H1 (cell line): ENCODE measurements around the gene MGST1. TPM values are rescaled to one million over a fixed set of nuclear protein-coding genes. Genes with fewer than 3 reads are reported as not detected.

Source experiments
- CTCF ChIA-PET: fragments of 300-600 bp; sonication (Branson Sonifier 250); formaldehyde crosslinking; loops from one replicate; lab custom pipeline; 2021; ENCODE audit not compliant: partially characterized antibody; lab: Charles Lee
- POLR2A ChIA-PET: fragments of 300-600 bp; sonication (Branson Sonifier 250); formaldehyde crosslinking; loops from one replicate; lab custom pipeline; 2021; ENCODE audit warnings: inconsistent platforms; ENCODE audit not compliant: partially characterized antibody; lab: Charles Lee
- DNase-seq, 2 experiments: peaks; one replicate each; pipeline versions ENCODE4 v3.0.0 to v3.0.0-alpha.2; 2010 to 2022; ENCODE audit warnings: low spot score in 2 of 2, low read depth in 1 of 2, mixed read lengths in 1 of 2
- FAIRE-seq: peaks from 2 replicates; lab custom pipeline; 2011; peaks lifted over from hg19 to GRCh38; lab: Jason Lieb, UNC
- H2AFZ ChIP-seq: 2 replicates; pipeline ENCODE4 v1.8.1; 2012; ENCODE audit warnings: low read length, inconsistent platforms
- H2AK5ac ChIP-seq: 2 replicates; pipeline ENCODE4 v1.6.1; 2013; ENCODE audit warnings: low read depth, low read length
- H2BK120ac ChIP-seq: replicated peaks from 2 replicates; pipeline ENCODE3; 2013; ENCODE audit warnings: low read depth, low read length, inconsistent platforms
- H2BK12ac ChIP-seq: 2 replicates; pipeline ENCODE4 v1.6.1; 2013; ENCODE audit warnings: low read depth, low read length
- H2BK15ac ChIP-seq: 2 replicates; pipeline ENCODE4 v1.6.1; 2013; ENCODE audit warnings: low read length
- H2BK20ac ChIP-seq: 2 replicates; pipeline ENCODE4 v1.6.1; 2013; ENCODE audit warnings: low read length
- H2BK5ac ChIP-seq: 2 replicates; pipeline ENCODE4 v1.6.1; 2013; ENCODE audit warnings: low read depth, low read length
- H3K14ac ChIP-seq: 2 replicates; pipeline ENCODE4 v1.6.1; 2013; ENCODE audit warnings: inconsistent platforms; ENCODE audit not compliant: insufficient read length
- H3K18ac ChIP-seq: 2 replicates; pipeline ENCODE4 v1.6.1; 2013; ENCODE audit warnings: low read length; ENCODE audit errors: extremely low read depth
- H3K23ac ChIP-seq: 2 replicates; pipeline ENCODE4 v1.6.1; 2013; ENCODE audit warnings: inconsistent platforms; ENCODE audit not compliant: insufficient read length
- H3K23me2 ChIP-seq: 2 replicates; pipeline ENCODE4 v1.6.1; 2013; ENCODE audit warnings: low read depth, low read length
- H3K27ac ChIP-seq: 2 replicates; pipeline ENCODE4 v1.6.1; 2011; ENCODE audit warnings: low read depth, low read length, inconsistent platforms
- H3K27me3 ChIP-seq, 4 experiments: replicated peaks in 1 of 4; 1 replicate in 1 of 4; 2 replicates in 3 of 4; pipeline versions ENCODE4 v1.6.1 to v1.8.1; 2011 to 2013; ENCODE audit warnings: low read length in 3 of 4, mild to moderate bottlenecking in 3 of 4, inconsistent platforms in 2 of 4, mixed read lengths in 2 of 4, moderate library complexity in 1 of 4; ENCODE audit not compliant: control insufficient read depth in 3 of 4, insufficient read depth in 3 of 4; ENCODE audit errors: extremely low read depth in 1 of 4
- H3K36me3 ChIP-seq, 4 experiments: 2 replicates each; pipeline versions ENCODE4 v1.6.1 to v1.8.1; 2011 to 2013; ENCODE audit warnings: mild to moderate bottlenecking in 4 of 4, low read length in 3 of 4, moderate library complexity in 2 of 4, control low read depth in 1 of 4, inconsistent platforms in 1 of 4; ENCODE audit not compliant: insufficient read depth in 4 of 4, control insufficient read depth in 2 of 4
- H3K4ac ChIP-seq: replicated peaks from 2 replicates; pipeline ENCODE3; 2013; ENCODE audit warnings: low read length, low read depth, mixed read lengths, inconsistent platforms; ENCODE audit not compliant: insufficient read length
- H3K4me1 ChIP-seq, 4 experiments: replicated peaks in 1 of 4; 1 replicate in 1 of 4; 2 replicates in 3 of 4; pipeline versions ENCODE4 v1.6.1 to v1.8.1; 2011 to 2013; ENCODE audit warnings: low read length in 3 of 4, inconsistent platforms in 2 of 4, mixed read lengths in 1 of 4; ENCODE audit not compliant: insufficient read depth in 4 of 4, control insufficient read depth in 3 of 4
- H3K4me2 ChIP-seq, 2 experiments: 2 replicates each; pipeline versions ENCODE4 v1.6.1 to v1.8.1; 2011 to 2013; ENCODE audit warnings: low read depth in 2 of 2, low read length in 2 of 2, control low read depth in 1 of 2, inconsistent platforms in 1 of 2, mild to moderate bottlenecking in 1 of 2; ENCODE audit not compliant: insufficient read depth in 1 of 2
- H3K4me3 ChIP-seq, 4 experiments: fragments of 200-600, 300-600 bp in 1 of 4; sonication (generic), shearing (Covaris generic), sonication (Bioruptor Twin) in 1 of 4; 2 replicates each; pipeline versions ENCODE4 v1.5.1 to v1.8.1; 2011 to 2016; ENCODE audit warnings: low read length in 4 of 4, low read depth in 3 of 4, control low read depth in 2 of 4, inconsistent platforms in 2 of 4, mild to moderate bottlenecking in 2 of 4, mixed read lengths in 1 of 4, moderate library complexity in 1 of 4; ENCODE audit not compliant: insufficient read depth in 2 of 4; ENCODE audit errors: extremely low read depth in 1 of 4
- H3K56ac ChIP-seq: replicated peaks from 2 replicates; pipeline ENCODE3; 2013; ENCODE audit warnings: low read depth, mild to moderate bottlenecking, mixed read lengths, low read length, inconsistent platforms; ENCODE audit not compliant: insufficient read length
- H3K79me1 ChIP-seq: 2 replicates; pipeline ENCODE4 v1.6.1; 2013; ENCODE audit warnings: low read depth, low read length, control low read depth
- H3K79me2 ChIP-seq, 2 experiments: 2 replicates each; pipeline versions ENCODE4 v1.6.1 to v1.8.1; 2012 to 2013; ENCODE audit warnings: low read length in 2 of 2, mild to moderate bottlenecking in 2 of 2, inconsistent platforms in 1 of 2; ENCODE audit not compliant: insufficient read depth in 2 of 2, control insufficient read depth in 1 of 2
- H3K9ac ChIP-seq, 4 experiments: replicated peaks in 1 of 4; 1 replicate in 1 of 4; 2 replicates in 3 of 4; pipeline versions ENCODE4 v1.6.1 to v1.8.1; 2011 to 2013; ENCODE audit warnings: low read depth in 3 of 4, low read length in 3 of 4, control low read depth in 2 of 4, mild to moderate bottlenecking in 2 of 4, moderate library complexity in 2 of 4, inconsistent platforms in 1 of 4; ENCODE audit errors: extremely low read depth in 1 of 4
- H3K9me3 ChIP-seq, 2 experiments: 2 replicates each; pipeline versions ENCODE4 v1.6.1 to v1.8.1; 2012 to 2013; ENCODE audit warnings: mild to moderate bottlenecking in 2 of 2, moderate library complexity in 2 of 2, control low read depth in 1 of 2, inconsistent platforms in 1 of 2, low read depth in 1 of 2, low read length in 1 of 2, mixed read lengths in 1 of 2; ENCODE audit not compliant: insufficient read depth in 2 of 2
- H4K20me1 ChIP-seq, 2 experiments: replicated peaks in 1 of 2; 2 replicates each; pipeline versions ENCODE3 to v1.8.1; 2011 to 2013; ENCODE audit warnings: inconsistent platforms in 2 of 2, low read length in 2 of 2, mild to moderate bottlenecking in 1 of 2; ENCODE audit not compliant: insufficient read depth in 2 of 2, control insufficient read depth in 1 of 2
- H4K5ac ChIP-seq: 2 replicates; pipeline ENCODE4 v1.6.1; 2013; ENCODE audit warnings: low read length, low read depth, mixed read lengths, inconsistent platforms; ENCODE audit not compliant: insufficient read length
- H4K8ac ChIP-seq: 2 replicates; pipeline ENCODE4 v1.8.0; 2013; ENCODE audit warnings: mild to moderate bottlenecking, moderate library complexity, low read length, inconsistent platforms; ENCODE audit not compliant: insufficient read depth; ENCODE audit errors: extremely low read depth
- H4K91ac ChIP-seq: replicated peaks from 2 replicates; pipeline ENCODE3; 2013; ENCODE audit warnings: low read length, mixed read lengths, inconsistent platforms; ENCODE audit not compliant: insufficient read length
- BRCA1 ChIP-seq: IDR thresholded peaks from 2 replicates; pipeline ENCODE4 v1.6.1; 2012; ENCODE audit warnings: low read depth, low read length, improper control_type of control experiment
- WGBS, 2 experiments: shearing (Covaris generic) in 1 of 2; methylation state at CpG; one replicate each; pipeline versions ENCODE4 v1.1.6 to v1.1.7; 2013 to 2015; ENCODE audit warnings: low lambda C conversion rate in 2 of 2, mixed read lengths in 2 of 2, inconsistent platforms in 1 of 2, low coverage in 1 of 2, missing lambda C conversion rate in 1 of 2; ENCODE audit not compliant: insufficient replicate concordance in 2 of 2, insufficient coverage in 1 of 2, insufficient read length in 1 of 2; ENCODE audit errors: extremely low coverage in 1 of 2, missing lambda C conversion rate in 1 of 2; 5-methylcytosine and 5-hydroxymethylcytosine counted together
- polyA plus RNA-seq, 7 experiments: library from polyadenylated mRNA; depleted of rRNA in 3 of 7; stranded (reverse) in 5 of 7; unstranded in 2 of 7; fragments of >200 nt in 5 of 7; fragments of 200-250 nt in 2 of 7; gene quantifications; 1 replicate in 5 of 7; 2 replicates in 1 of 7; 4 replicates in 1 of 7; pipeline versions ENCODE4 v1.2.1 to v1.2.3, GENCODE V29; 2011 to 2013; ENCODE audit warnings: missing spikeins in 2 of 7, mixed read lengths in 2 of 7
- total RNA-seq: library from RNA; stranded (reverse); fragmentation: NEBNext Ultra II Directional; extraction: Animal tissue kit (Norgen Biotek cat#: 25700); gene quantifications from 2 replicates; pipeline ENCODE4 v1.2.1, GENCODE V29; 2021

MGST1 gene
- total and polyA plus RNA-seq, 2 of the 8 experiments (the other 6 are each of a cell fraction or from before 2014, with no cell fraction given) = 442 to 478 TPM

DNA sequence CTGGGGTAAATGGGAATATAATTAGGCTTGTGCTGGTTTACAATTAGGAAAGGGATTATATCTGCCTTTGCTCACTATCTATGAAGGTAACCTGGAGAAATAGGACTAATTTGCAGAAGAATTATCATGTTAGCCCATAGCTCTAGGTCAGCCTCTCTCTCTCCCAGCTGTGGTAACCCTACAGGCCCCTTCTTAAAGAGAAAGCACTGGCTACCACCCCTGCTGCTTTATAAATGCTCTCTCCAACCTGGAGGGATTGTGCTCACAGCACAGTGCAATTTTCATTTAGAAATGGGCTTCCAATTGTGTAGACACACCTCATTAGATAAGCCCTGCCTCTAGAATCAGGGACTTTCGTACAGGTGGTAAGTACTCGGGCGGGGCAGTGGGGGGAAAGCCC is 22.7 kb upstream of the MGST1 start:
- no peak overlapping the region for H3K56ac ChIP-seq
- no peak overlapping the region for H3K23ac ChIP-seq
- H3K27ac ChIP-seq = no peak overlapping the region
- no peak overlapping the region for H2AK5ac ChIP-seq
- H3K9ac ChIP-seq = no peak overlapping the region
- no peaks in the 10 kb centered on the region for H3K79me1 ChIP-seq
- no peak overlapping the region for H3K4me2 ChIP-seq
- H3K23me2 ChIP-seq = no peaks in the 10 kb centered on the region
- no peak overlapping the region for H2AFZ ChIP-seq
- H3K27me3 ChIP-seq = no peaks in the 10 kb centered on the region
- no peak overlapping the region for H4K91ac ChIP-seq
- DNase-seq (no peak), FAIRE-seq (no peak)
- no peaks in the 10 kb centered on the region for H4K20me1 ChIP-seq
- no peak overlapping the region for H2BK15ac ChIP-seq
- peaks cover 0 to 3% of the 10 kb centered on the region in 2 experiments; a peak in 1 of 4 replicates for H3K9me3 ChIP-seq
- ChIA-PET CTCF (no interaction called here), POLR2A (no interaction called here)
- H3K4me1 ChIP-seq = peaks cover 0 to 3% (median 3%) of the 10 kb centered on the region in 4 experiments; a peak in 1 of 7 replicates
- no peak overlapping the region for H4K8ac ChIP-seq
- H2BK120ac ChIP-seq = no peak overlapping the region
- H3K18ac ChIP-seq = no peak overlapping the region
- no peak overlapping the region for H2BK5ac ChIP-seq
- no peak overlapping the region for H3K14ac ChIP-seq
- H3K4me3 ChIP-seq = no peak overlapping the region
- H3K36me3 ChIP-seq = no peaks in the 10 kb centered on the region
- no peak overlapping the region for H2BK12ac ChIP-seq
- TF ChIP-seq BRCA1 = no peak
- no peak overlapping the region for H3K4ac ChIP-seq
- no peak overlapping the region for H4K5ac ChIP-seq
- no peaks in the 10 kb centered on the region for H3K79me2 ChIP-seq
- WGBS, 2 experiments = 93% methylated on average over 3 of the region's 3 CpGs; no CpG with 5 or more reads in 1 of the 2 experiments
- no peak overlapping the region for H2BK20ac ChIP-seq
